GM18526 (cell line): ENCODE results near the gene ABHD6.

Source experiments
- POLR2A ChIP-seq: IDR thresholded peaks from 3 replicates; pipeline ENCODE4 v1.6.1; 2011; ENCODE audit not compliant: insufficient read length; ENCODE audit errors: extremely low read depth

ABHD6 gene

GRCh38 chr3:58251631-58252035 is 14.0 kb downstream of the ABHD6 start:
- TF ChIP-seq POLR2A: no peak

GRCh38 chr3:58254144-58254543 is 16.6 kb downstream of the ABHD6 start:
- no peak for TF ChIP-seq POLR2A

- TF ChIP-seq POLR2A: no peak
Observed at GRCh38 chr3:58256061-58256460, 18.5 kb downstream of the ABHD6 start.

GRCh38 chr3:58256511-58256910 is 18.9 kb downstream of the ABHD6 start:
- no peak for TF ChIP-seq POLR2A

GRCh38 chr3:58258392-58259055 is 20.9 kb downstream of the ABHD6 start:
- no peak for TF ChIP-seq POLR2A

GRCh38 chr3:58260261-58260731 is 22.7 kb downstream of the ABHD6 start:
- TF ChIP-seq POLR2A: no peak

- TF ChIP-seq POLR2A: no peak
Observed at GRCh38 chr3:58260733-58261132, 23.1 kb downstream of the ABHD6 start.

GRCh38 chr3:58261954-58262666 is 24.5 kb downstream of the ABHD6 start:
- no peak for TF ChIP-seq POLR2A

GRCh38 chr3:58266577-58266976 is 29.0 kb downstream of the ABHD6 start:
- no peak for TF ChIP-seq POLR2A

GRCh38 chr3:58269356-58269755 is 31.8 kb downstream of the ABHD6 start:
- no peak for TF ChIP-seq POLR2A

GRCh38 chr3:58270485-58270884 is 32.9 kb downstream of the ABHD6 start:
- no peak for TF ChIP-seq POLR2A

GRCh38 chr3:58271901-58272501 is 34.4 kb downstream of the ABHD6 start:
- TF ChIP-seq POLR2A: no peak

GRCh38 chr3:58272891-58273290 is 35.3 kb downstream of the ABHD6 start:
- no peak for TF ChIP-seq POLR2A

- no peak for TF ChIP-seq POLR2A
Observed at GRCh38 chr3:58274027-58274614, 36.5 kb downstream of the ABHD6 start.

- no peak for TF ChIP-seq POLR2A
Observed at GRCh38 chr3:58281069-58281468, 43.5 kb downstream of the ABHD6 start.

GRCh38 chr3:58285334-58285733 is 47.7 kb downstream of the ABHD6 start:
- no peak for TF ChIP-seq POLR2A

- TF ChIP-seq POLR2A: no peak
Observed at GRCh38 chr3:58287354-58287753, 49.8 kb downstream of the ABHD6 start.
